ENCODE measurements around the gene DAAM1. TPM values are rescaled to one million over a fixed set of nuclear protein-coding genes. Genes with fewer than 3 reads are reported as not detected.

Gene DAAM1
- total RNA-seq (2014; rRNA removed; shearing (Covaris generic)): 0.27 and 2.3 TPM in 2 replicates

DNA sequence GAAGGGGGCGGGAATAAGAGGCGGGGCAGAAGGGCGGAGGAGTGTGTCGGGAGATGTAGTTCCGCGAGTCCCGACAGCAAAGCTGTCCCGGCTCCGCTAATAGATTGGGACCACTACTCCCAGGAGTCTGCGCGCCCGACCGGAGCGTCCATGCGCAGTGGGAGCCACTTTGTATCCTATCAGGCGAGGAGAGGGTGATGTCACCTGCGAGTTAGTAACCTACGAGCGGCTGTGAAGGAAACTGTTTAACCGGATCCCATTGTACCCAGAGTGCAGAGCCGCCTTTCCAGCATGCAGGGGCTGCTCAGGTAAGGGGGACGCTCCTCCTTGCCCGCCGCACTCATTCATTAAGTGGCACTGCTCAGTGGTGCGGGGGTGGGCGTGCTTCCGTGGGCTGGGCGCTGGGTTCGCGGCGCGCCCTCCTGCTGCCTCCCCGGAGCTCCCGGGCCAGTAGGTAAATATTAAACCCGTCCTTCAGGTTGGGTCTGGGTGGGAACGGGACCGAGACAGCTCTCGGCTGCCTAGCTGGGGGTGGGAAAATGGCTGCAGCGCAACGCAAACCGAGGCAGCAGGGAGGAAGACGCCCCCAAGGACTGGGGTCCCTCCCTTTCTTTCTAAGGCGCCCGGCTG lies at the start of gene DAAM1:
Gene DAAM1 (plus strand): TSS at position 207 of the 630 bp plus-strand sequence. CDS start 74,811 bp downstream, outside the sequence.
- in situ Hi-C loops (cut with HindIII; ENCODE audit: low sequenced_read_pairs): no loop called here
- peak; percentile 99 for DNase-seq (ENCODE audit: low spot score)

GRCh38 chr14:59139324-59139723 lies 49.1 kb upstream of the DAAM1 start:
- in situ Hi-C loops (cut with HindIII; ENCODE audit: low sequenced_read_pairs): no loop called here

DNA sequence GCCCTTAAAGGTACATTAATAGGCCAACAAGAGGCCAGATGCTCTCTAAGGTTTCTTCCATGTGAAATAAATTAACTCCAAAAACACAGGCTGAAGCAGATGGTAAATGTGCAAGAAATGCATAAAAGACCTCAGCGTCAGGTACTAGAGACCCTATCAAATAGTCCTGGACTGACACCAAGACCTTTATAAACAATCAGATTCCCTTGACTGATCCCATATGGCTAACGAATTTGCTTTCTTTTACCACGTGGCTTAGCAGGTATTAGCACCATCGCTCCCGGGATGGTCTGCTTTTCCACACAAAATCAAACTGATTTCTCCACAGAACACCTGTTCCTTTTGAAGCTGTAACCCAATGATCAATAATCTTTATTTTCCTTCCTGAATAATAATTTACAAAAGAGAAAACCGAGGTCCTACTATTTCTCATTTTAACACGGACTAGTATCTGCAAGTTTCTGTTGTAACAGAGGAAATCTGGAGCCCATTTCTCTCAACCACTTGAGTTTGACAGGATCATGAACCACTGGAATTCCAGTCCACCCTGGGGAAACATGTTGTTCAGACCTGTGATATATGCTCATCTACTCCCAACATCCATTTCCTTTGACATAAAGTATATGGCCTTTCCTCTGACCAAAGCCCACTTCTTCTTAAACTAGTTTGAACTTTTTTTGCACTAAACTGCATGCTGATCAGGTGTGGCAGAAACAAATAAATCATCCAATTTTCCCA lies 48.2 kb upstream of the DAAM1 start:
- no peak for DNase-seq (ENCODE audit: low spot score)
- in situ Hi-C loops (cut with HindIII; ENCODE audit: low sequenced_read_pairs): no loop called here

More at GRCh38 chr14:59139324-59139723, 49.1 kb upstream of the DAAM1 start:
- DNase-seq (ENCODE audit: low spot score): no peak

GRCh38 chr14:59146484-59146883 lies 42.0 kb upstream of the DAAM1 start:
- DNase-seq (ENCODE audit: low spot score): no peak
- in situ Hi-C loops (cut with HindIII; ENCODE audit: low sequenced_read_pairs): no loop called here

DNA sequence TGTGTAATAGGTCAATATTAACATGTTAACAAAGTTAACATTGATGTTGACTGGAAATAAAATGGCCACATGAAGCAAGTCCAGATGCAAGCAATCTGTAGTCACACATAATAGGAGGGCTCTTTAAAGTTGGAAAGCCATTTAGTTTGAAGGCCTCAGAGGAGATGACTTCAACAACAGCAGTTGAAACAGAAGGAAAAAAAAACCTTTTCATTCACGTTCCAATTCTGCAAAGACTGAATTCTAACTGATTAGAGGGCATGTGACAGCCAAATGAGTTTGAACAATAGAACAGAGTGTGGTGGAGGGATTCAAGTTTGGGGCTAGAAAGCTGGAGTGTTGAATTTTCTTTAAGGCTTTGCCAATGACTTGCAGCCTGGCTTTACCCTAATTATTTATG lies 41.5 kb upstream of the DAAM1 start:
- DNase-seq (ENCODE audit: low spot score): no peak
- in situ Hi-C loops (cut with HindIII; ENCODE audit: low sequenced_read_pairs): no loop called here

DNA sequence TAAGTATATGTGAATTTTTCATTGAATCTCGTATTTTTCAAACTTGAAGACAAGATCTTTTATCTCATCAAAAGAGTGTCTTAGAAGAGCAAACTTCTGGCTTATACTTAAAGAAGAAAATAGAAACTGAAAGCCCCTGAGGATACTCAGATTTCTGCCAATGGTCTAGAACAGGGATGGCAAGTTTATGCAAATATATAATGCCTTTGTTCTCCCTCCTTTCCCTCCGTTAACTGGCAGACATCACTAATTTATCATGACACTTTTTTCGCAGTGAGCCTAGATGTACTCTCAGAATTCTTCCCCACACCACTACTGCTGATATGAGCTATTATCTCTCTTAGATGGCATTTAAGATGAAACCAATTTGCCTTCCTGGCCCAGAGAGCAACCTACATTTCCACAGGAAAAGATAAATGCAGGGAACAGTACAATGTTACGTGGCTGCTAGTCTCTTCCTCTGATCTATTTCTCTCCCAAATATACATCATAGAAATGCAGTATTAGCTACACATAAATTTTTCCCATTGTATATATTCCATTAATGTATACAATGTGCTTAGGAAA lies 40.0 kb upstream of the DAAM1 start:
- no peak for DNase-seq (ENCODE audit: low spot score)
- in situ Hi-C loops (cut with HindIII; ENCODE audit: low sequenced_read_pairs): no loop called here

- in situ Hi-C loops (cut with HindIII; ENCODE audit: low sequenced_read_pairs): no loop called here
These were observed 37.5 kb upstream of the DAAM1 start for GRCh38 chr14:59150990-59151389.

DNA sequence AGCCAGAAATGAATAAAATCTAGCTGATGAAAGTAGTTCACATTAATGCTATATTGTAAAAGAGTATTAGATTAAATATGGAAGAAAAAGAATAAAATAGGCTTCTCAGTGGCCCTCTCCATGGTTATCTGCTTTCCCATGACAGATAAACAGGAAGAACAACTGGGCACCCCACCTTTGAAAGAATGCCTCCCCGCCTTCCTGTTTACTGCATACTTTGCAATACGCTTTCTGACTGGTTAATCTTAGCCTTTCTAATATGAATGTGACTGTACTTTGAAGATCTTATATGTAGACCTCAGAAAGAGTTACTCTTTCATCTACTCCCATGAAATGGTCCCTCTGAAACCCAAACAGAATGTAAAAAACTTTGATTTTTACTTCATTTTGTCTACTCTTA lies 34.1 kb upstream of the DAAM1 start:
- DNase-seq (ENCODE audit: low spot score): no peak
- in situ Hi-C loops (cut with HindIII; ENCODE audit: low sequenced_read_pairs): no loop called here

More at GRCh38 chr14:59150990-59151389, 37.5 kb upstream of the DAAM1 start:
- no peak for DNase-seq (ENCODE audit: low spot score)

- in situ Hi-C loops (cut with HindIII; ENCODE audit: low sequenced_read_pairs): no loop called here
- DNase-seq (ENCODE audit: low spot score): no peak
These were observed 32.6 kb upstream of the DAAM1 start for GRCh38 chr14:59155886-59156285.

DNA sequence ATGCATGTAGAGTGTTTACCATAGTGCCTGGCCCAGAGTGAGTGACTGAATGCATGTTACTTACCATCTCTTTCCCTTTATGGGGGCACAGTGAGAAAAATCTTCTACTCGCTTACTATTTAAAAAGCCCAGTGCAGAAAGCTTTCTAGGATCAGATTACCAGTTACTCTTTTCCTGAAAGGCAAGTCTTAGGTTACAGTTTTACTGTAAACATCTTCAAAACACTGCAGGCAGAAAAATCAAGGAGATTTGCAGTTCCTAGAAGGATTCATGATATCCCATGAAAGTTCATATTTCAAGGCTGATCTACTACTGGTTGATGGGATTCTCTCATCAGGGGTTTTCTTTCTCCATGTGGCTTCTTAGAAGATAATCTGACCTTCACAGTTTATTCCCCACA lies 29.3 kb upstream of the DAAM1 start:
- in situ Hi-C loops (cut with HindIII; ENCODE audit: low sequenced_read_pairs): no loop called here
- no peak for DNase-seq (ENCODE audit: low spot score)

DNA sequence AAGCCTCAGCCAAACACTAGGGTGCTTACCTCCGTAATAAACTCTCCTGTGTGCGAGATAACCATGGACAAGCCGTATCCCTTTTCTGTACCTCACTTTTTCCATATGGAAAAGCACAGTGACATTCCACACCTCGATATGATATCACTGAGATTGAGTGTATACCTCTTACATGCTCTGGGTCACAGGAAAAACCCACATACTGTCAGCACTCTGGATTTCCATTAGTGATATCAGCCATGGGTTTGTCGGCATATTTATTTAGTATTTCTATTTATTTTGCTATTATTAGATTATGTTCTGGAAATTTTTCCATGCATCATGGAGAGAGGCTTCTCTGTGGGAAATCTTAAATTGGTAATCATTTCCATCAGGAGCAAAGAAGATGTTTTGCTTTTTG lies 28.0 kb upstream of the DAAM1 start:
- in situ Hi-C loops (cut with HindIII; ENCODE audit: low sequenced_read_pairs): no loop called here
- DNase-seq (ENCODE audit: low spot score): no peak

DNA sequence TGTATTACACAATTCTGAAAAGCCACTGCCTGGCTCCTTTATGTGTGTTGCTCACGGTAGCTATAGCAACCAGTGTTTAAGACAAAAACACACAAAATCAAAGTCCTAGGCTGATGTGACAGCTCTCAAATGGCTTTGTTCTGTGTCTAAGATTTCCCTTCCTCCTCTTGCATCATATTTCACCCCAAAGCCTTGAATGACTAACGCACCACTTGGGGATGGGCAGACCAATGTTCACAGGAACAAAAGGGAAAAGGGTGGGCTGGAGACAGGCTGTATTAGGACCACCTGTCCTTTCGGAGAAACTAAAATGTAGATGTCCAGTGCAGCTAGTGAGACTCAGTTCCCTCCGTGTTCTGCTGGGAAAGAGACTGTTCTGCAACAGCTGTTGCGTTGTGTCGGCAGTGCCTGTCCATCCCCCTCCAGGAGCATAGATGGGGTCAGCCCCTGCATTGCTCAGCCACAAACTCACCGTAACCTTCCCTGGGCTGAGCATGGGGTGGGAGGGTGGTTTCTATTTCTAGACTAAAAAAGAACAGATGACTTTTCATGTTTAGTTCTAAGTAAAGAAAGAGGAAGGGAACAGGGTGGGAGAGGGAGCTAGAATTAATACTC lies 26.8 kb upstream of the DAAM1 start:
- in situ Hi-C loops (cut with HindIII; ENCODE audit: low sequenced_read_pairs): no loop called here
- DNase-seq (ENCODE audit: low spot score): no peak

- DNase-seq (ENCODE audit: low spot score): no peak
- in situ Hi-C loops (cut with HindIII; ENCODE audit: low sequenced_read_pairs): no loop called here
These were observed 22.2 kb upstream of the DAAM1 start for GRCh38 chr14:59166258-59166657.

GRCh38 chr14:59175404-59175803 lies 13.1 kb upstream of the DAAM1 start:
- DNase-seq (ENCODE audit: low spot score): no peak
- in situ Hi-C loops (cut with HindIII; ENCODE audit: low sequenced_read_pairs): no loop called here

DNA sequence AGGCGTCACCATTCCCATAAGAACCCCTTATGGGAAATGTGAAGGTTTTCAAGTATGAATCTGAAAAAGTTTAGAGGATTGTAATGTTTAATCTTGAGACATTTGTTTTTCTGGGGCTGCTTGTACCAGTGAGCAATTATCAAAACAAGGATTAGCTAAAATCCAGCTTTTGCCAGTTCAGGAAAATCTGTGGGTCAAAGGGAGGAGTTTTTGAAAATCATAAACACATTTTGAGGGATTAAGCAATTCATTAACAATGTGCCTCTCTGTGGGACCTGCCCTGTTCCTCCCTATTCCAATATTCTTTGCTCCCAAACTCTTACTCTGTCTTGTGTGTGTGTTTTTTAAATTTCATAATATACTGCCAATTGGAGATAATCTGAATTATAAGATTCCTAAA lies 11.7 kb upstream of the DAAM1 start:
- in situ Hi-C loops (cut with HindIII; ENCODE audit: low sequenced_read_pairs): no loop called here
- no peak for DNase-seq (ENCODE audit: low spot score)

DNA sequence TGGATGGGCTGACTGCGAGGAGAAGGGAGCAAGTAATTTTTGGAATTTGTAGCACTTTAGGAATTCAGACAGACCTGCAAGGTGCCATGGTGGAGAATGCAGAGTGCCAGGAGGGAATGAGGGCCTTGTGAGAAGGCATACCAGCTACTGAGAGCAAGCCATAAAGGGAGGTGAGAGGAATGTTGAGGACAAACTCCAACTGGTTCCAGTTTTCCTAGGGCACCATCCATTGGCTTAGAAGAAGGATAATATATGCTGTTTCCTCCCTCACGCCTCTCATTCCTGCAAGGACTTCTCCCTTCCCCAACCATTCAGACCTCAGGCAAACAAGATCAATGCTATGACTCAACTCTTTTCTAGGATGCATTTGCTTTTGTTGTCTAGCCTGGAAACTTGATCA lies 11.2 kb upstream of the DAAM1 start:
- in situ Hi-C loops (cut with HindIII; ENCODE audit: low sequenced_read_pairs): no loop called here
- no peak for DNase-seq (ENCODE audit: low spot score)

DNA sequence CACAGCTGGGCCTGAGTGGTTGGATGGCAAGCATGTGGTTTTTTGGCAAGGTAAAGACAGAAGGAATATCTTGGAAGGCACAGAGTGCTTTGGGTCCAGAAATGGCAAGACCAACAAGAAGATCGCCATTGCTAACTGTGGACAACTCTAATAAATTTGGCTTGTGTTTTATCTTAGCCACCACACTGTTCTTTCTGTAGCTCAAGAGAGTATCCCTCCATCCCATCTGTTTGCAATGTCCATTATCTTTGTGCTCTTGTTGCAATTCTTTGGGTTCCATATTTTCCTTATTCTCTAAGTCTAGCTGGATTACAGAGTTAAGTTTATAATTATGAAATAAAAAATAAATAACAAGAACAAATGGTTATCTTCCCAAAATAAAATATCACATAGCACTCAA lies 6.7 kb upstream of the DAAM1 start:
- in situ Hi-C loops (cut with HindIII; ENCODE audit: low sequenced_read_pairs): no loop called here
- DNase-seq (ENCODE audit: low spot score): no peak

DNA sequence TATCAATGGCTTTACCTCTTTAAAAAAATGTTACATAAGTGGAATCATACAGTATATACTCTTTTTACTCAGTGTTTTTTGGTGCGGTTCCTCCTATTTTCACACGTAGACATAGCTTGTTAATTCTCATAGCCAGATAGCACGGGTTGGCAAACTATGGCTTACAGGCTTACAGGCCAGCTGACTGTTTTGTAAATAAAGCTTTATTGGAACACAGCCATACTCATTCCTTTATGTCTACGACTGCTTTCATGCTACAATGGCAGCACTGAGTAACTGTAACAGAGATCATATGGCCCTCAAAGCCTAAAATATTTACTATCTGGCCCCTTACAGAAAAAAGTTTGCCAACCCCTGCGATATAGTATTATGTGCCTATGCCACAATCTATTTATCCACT lies 5.8 kb upstream of the DAAM1 start:
- no peak for DNase-seq (ENCODE audit: low spot score)
- in situ Hi-C loops (cut with HindIII; ENCODE audit: low sequenced_read_pairs): no loop called here

GRCh38 chr14:59183150-59183549 lies 5.3 kb upstream of the DAAM1 start:
- in situ Hi-C loops (cut with HindIII; ENCODE audit: low sequenced_read_pairs): no loop called here

GRCh38 chr14:59184396-59184795 lies 4.1 kb upstream of the DAAM1 start:
- in situ Hi-C loops (cut with HindIII; ENCODE audit: low sequenced_read_pairs): no loop called here
- DNase-seq (ENCODE audit: low spot score): no peak

More at GRCh38 chr14:59183150-59183549, 5.3 kb upstream of the DAAM1 start:
- DNase-seq (ENCODE audit: low spot score): no peak
